H9 (cell line): Measurements from ENCODE around the gene MITD1. TPM values are rescaled to one million over a fixed set of nuclear protein-coding genes. Genes with fewer than 3 reads are reported as not detected.

ENCODE experiments used
- DNase-seq: peaks from one replicate; pipeline ENCODE4 v3.0.0-alpha.2; 2017
- H2AFZ ChIP-seq: one replicate; pipeline ENCODE4 v1.6.1; 2013; ENCODE audit warnings: mild to moderate bottlenecking, low read length, control low read depth, moderate library complexity
- H2AK5ac ChIP-seq: 2 replicates; pipeline ENCODE4 v1.6.1; 2013; ENCODE audit warnings: low read length, control low read depth, mixed read lengths; ENCODE audit not compliant: insufficient read length
- H2BK120ac ChIP-seq: one replicate; pipeline ENCODE4 v1.6.1; 2013; ENCODE audit warnings: low read depth, mild to moderate bottlenecking, low read length, control low read depth, inconsistent platforms; ENCODE audit not compliant: poor library complexity, severe bottlenecking
- H2BK12ac ChIP-seq: 2 replicates; pipeline ENCODE4 v1.6.1; 2013; ENCODE audit warnings: low read length, control low read depth, mixed read lengths, low read depth; ENCODE audit not compliant: insufficient read length
- H2BK15ac ChIP-seq: 2 replicates; pipeline ENCODE4 v1.6.1; 2013; ENCODE audit warnings: low read depth, low read length, control low read depth
- H2BK20ac ChIP-seq: one replicate; pipeline ENCODE4 v1.6.1; 2013; ENCODE audit warnings: low read depth, mild to moderate bottlenecking, low read length, control low read depth, inconsistent platforms; ENCODE audit not compliant: poor library complexity, severe bottlenecking
- H2BK5ac ChIP-seq: 2 replicates; pipeline ENCODE4 v1.6.1; 2013; ENCODE audit warnings: low read length, control low read depth, mixed read lengths; ENCODE audit not compliant: insufficient read length
- H3K14ac ChIP-seq: 2 replicates; pipeline ENCODE4 v1.6.1; 2013; ENCODE audit warnings: low read length, control low read depth; ENCODE audit not compliant: insufficient read depth
- H3K18ac ChIP-seq: 2 replicates; pipeline ENCODE4 v1.6.1; 2013; ENCODE audit warnings: low read depth, mild to moderate bottlenecking, mixed read lengths, low read length, control low read depth; ENCODE audit not compliant: insufficient read length
- H3K23ac ChIP-seq: 2 replicates; pipeline ENCODE4 v1.6.1; 2013; ENCODE audit warnings: low read length, control low read depth, mixed read lengths, low read depth; ENCODE audit not compliant: insufficient read length
- H3K23me2 ChIP-seq: 2 replicates; pipeline ENCODE4 v1.6.1; 2013; ENCODE audit warnings: low read depth, mild to moderate bottlenecking, mixed read lengths, low read length, control low read depth; ENCODE audit not compliant: insufficient read length, poor library complexity, severe bottlenecking
- H3K27ac ChIP-seq: 2 replicates; pipeline ENCODE4 v1.5.1; 2013; ENCODE audit warnings: low read length, control low read depth, mixed read lengths, low read depth; ENCODE audit not compliant: insufficient read length
- H3K27me3 ChIP-seq: 2 replicates; pipeline ENCODE4 v1.6.1; 2013; ENCODE audit warnings: low read length, control low read depth, inconsistent platforms; ENCODE audit not compliant: insufficient read depth
- H3K4ac ChIP-seq: 2 replicates; pipeline ENCODE4 v1.6.1; 2013; ENCODE audit warnings: low read depth, mild to moderate bottlenecking, control low read depth, inconsistent platforms, low read length, moderate library complexity
- H3K4me1 ChIP-seq: 2 replicates; pipeline ENCODE4 v1.6.1; 2013; ENCODE audit warnings: low read length, control low read depth, inconsistent platforms; ENCODE audit not compliant: insufficient read depth
- H3K4me2 ChIP-seq: 2 replicates; pipeline ENCODE4 v1.6.1; 2013; ENCODE audit warnings: low read length, control low read depth, mixed read lengths; ENCODE audit not compliant: insufficient read length, insufficient read depth
- H3K56ac ChIP-seq: 2 replicates; pipeline ENCODE4 v1.6.1; 2013; ENCODE audit warnings: low read depth, mild to moderate bottlenecking, mixed read lengths, low read length, control low read depth; ENCODE audit not compliant: insufficient read length
- H3K79me1 ChIP-seq: 2 replicates; pipeline ENCODE4 v1.6.1; 2013; ENCODE audit warnings: low read depth, mild to moderate bottlenecking, moderate library complexity, low read length, control low read depth, inconsistent platforms; ENCODE audit not compliant: insufficient read depth, poor library complexity, severe bottlenecking
- H3K79me2 ChIP-seq: 2 replicates; pipeline ENCODE4 v1.6.1; 2013; ENCODE audit warnings: low read length, control low read depth, inconsistent platforms; ENCODE audit not compliant: insufficient read depth
- H3K9ac ChIP-seq: 2 replicates; pipeline ENCODE4 v1.6.1; 2013; ENCODE audit warnings: low read length, control low read depth, mixed read lengths; ENCODE audit not compliant: insufficient read length; ENCODE audit errors: extremely low read depth
- H3K9me3 ChIP-seq: one replicate; pipeline ENCODE4 v1.6.1; 2013; ENCODE audit warnings: low read depth, low read length, inconsistent platforms; ENCODE audit not compliant: control insufficient read depth
- H3T11ph ChIP-seq: one replicate; pipeline ENCODE4 v1.6.1; 2013; ENCODE audit warnings: mild to moderate bottlenecking, low read length, control low read depth, inconsistent platforms
- H4K20me1 ChIP-seq: one replicate; pipeline ENCODE4 v1.6.1; 2013; ENCODE audit not compliant: control insufficient read depth, insufficient read length, insufficient read depth
- H4K5ac ChIP-seq: 2 replicates; pipeline ENCODE4 v1.6.1; 2013; ENCODE audit warnings: low read depth, mild to moderate bottlenecking, mixed read lengths, low read length, control low read depth; ENCODE audit not compliant: insufficient read length
- H4K8ac ChIP-seq: replicated peaks from 2 replicates; pipeline ENCODE4 v1.6.1; 2013; ENCODE audit warnings: low read length, control low read depth, mixed read lengths, low read depth; ENCODE audit not compliant: insufficient read length
- H4K91ac ChIP-seq: 2 replicates; pipeline ENCODE4 v1.6.1; 2013; ENCODE audit warnings: low read depth, mild to moderate bottlenecking, moderate library complexity, mixed read lengths, low read length, control low read depth; ENCODE audit not compliant: insufficient read length
- H3K27ac Mint-ChIP-seq, 3 experiments: 2 replicates in 2 of 3; 3 replicates in 1 of 3; pipeline ENCODE4 v1.8.0; 2020 to 2021; ENCODE audit warnings: mixed read lengths in 3 of 3, mild to moderate bottlenecking in 1 of 3, moderate library complexity in 1 of 3
- H3K27me3 Mint-ChIP-seq: 2 replicates; pipeline ENCODE4 v1.8.0; 2021; ENCODE audit warnings: low read depth, mild to moderate bottlenecking, moderate library complexity, mixed read lengths
- H3K36me3 Mint-ChIP-seq, 3 experiments: 2 replicates in 2 of 3; 3 replicates in 1 of 3; pipeline ENCODE4 v1.8.0; 2020 to 2021; ENCODE audit warnings: low read depth in 3 of 3, mixed read lengths in 3 of 3; ENCODE audit not compliant: insufficient read depth in 1 of 3
- H3K4me1 Mint-ChIP-seq, 2 experiments: 2 replicates each; pipeline ENCODE4 v1.8.0; 2020; ENCODE audit warnings: mixed read lengths in 2 of 2
- H3K4me3 Mint-ChIP-seq, 2 experiments: 2 replicates in 1 of 2; 3 replicates in 1 of 2; pipeline ENCODE4 v1.8.0; 2020 to 2021; ENCODE audit warnings: mild to moderate bottlenecking in 2 of 2, mixed read lengths in 2 of 2, moderate library complexity in 1 of 2
- H3K9me3 Mint-ChIP-seq, 2 experiments: 2 replicates in 1 of 2; 3 replicates in 1 of 2; pipeline ENCODE4 v1.8.0; 2020; ENCODE audit warnings: mild to moderate bottlenecking in 2 of 2, mixed read lengths in 2 of 2, moderate library complexity in 1 of 2
- CTCF ChIP-seq: fragments of 200-600 bp; sonication (generic); conservative IDR thresholded peaks from 3 replicates; pipeline ENCODE4 v1.8.0; 2021; ENCODE audit warnings: antibody characterized with exemption, mild to moderate bottlenecking
- WGBS: extraction: QIAGEN DNeasy Blood & Tissue Kit; methylation state at CpG from one replicate; pipeline ENCODE4 v1.1.7; 2013; ENCODE audit warnings: missing lambda C conversion rate, low lambda C conversion rate, mixed read lengths; ENCODE audit not compliant: insufficient read length; ENCODE audit errors: extremely low coverage; 5-methylcytosine and 5-hydroxymethylcytosine counted together
- total RNA-seq: library from RNA; stranded (reverse); gene quantifications from 2 replicates; pipeline ENCODE4 v1.2.1, GENCODE V29; 2021

The MITD1 gene
- total RNA-seq, 1 experiment from 2014 or later = 35.2 TPM

DNA sequence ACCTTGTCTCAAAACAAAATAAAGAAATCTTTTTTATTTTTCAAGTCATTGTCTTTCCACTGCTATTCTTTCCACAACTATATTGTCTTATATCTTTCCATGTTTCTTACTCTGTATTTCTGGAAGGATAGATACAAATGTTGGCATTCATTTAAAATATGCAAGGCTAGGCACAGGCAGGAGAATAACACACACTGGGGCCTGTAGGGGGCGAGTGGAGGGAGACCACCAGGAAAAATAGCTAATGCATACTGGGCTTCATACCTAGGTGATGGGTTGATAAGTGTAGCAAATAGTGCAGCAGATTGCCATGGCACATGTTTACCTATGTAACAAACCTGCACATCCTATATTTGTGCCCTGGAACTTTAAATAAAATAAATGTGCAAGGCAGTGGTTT lies 9.7 kb upstream of the MITD1 start:
- Histone ChIP-seq H3K23ac (no peak overlapping the region), H2BK120ac (no peak overlapping the region), H2BK20ac (no peak overlapping the region), H2AFZ (no peak overlapping the region), H4K8ac (no peak overlapping the region), H2AK5ac (no peak overlapping the region), H3K27ac (no peak overlapping the region), H3K14ac (no peak overlapping the region), H3K79me2 (no peaks in the 10 kb centered on the region), H2BK5ac (no peak overlapping the region), H3T11ph (no peak overlapping the region), H3K79me1 (no peaks in the 10 kb centered on the region), H2BK15ac (no peak overlapping the region), H4K5ac (no peak overlapping the region), H3K4me2 (no peak overlapping the region), H3K18ac (no peak overlapping the region), H4K20me1 (no peaks in the 10 kb centered on the region), H2BK12ac (no peak overlapping the region), H3K56ac (no peak overlapping the region), H3K4me1 (no peaks in the 10 kb centered on the region), H3K9me3 (no peaks in the 10 kb centered on the region), H3K27me3 (no peaks in the 10 kb centered on the region), H3K9ac (no peak overlapping the region), H3K4ac (no peak overlapping the region), H3K23me2 (no peaks in the 10 kb centered on the region), H4K91ac (no peak overlapping the region)
- peaks cover 42 to 63% (median 59%) of the 10 kb centered on the region in 3 experiments for H3K36me3 Mint-ChIP-seq
- TF ChIP-seq CTCF = peak; percentile 48; the same call in 2 of the 3 replicates
- H3K9me3 Mint-ChIP-seq = peaks cover 0 to 3% of the 10 kb centered on the region in 2 experiments; a peak in 2 of 5 replicates
- H3K4me3 Mint-ChIP-seq = no peak overlapping the region
- no CpG with 5 or more reads among the region's 1 CpG for WGBS
- no peak overlapping the region for H3K27ac Mint-ChIP-seq
- H3K27me3 Mint-ChIP-seq = no peaks in the 10 kb centered on the region
- no peak for DNase-seq
- H3K4me1 Mint-ChIP-seq = no peaks in the 10 kb centered on the region
